ENCODE data around the gene SIL1.

Gene SIL1

GRCh38 chr5:139212906-139213305 lies 14.7 kb upstream of the SIL1 start:
- TF ChIP-seq CTCF (conservative IDR thresholded peaks at IDR 0.05) = no peak
- H3K27ac ChIP-seq = no peak overlapping the region

- H3K27ac ChIP-seq = no peak overlapping the region
- TF ChIP-seq CTCF (conservative IDR thresholded peaks at IDR 0.05) = no peak
These were observed 14.3 kb upstream of the SIL1 start for GRCh38 chr5:139212486-139212885.

GRCh38 chr5:139210585-139210984 lies 12.4 kb upstream of the SIL1 start:
- no peak for TF ChIP-seq CTCF (conservative IDR thresholded peaks at IDR 0.05)
- no peak overlapping the region for H3K27ac ChIP-seq

- H3K27ac ChIP-seq = no peak overlapping the region
- TF ChIP-seq CTCF (conservative IDR thresholded peaks at IDR 0.05) = no peak
These were observed 9.3 kb upstream of the SIL1 start for GRCh38 chr5:139207297-139208000.

GRCh38 chr5:139205586-139205985 lies 7.4 kb upstream of the SIL1 start:
- H3K27ac ChIP-seq = no peak overlapping the region
- no peak for TF ChIP-seq CTCF (conservative IDR thresholded peaks at IDR 0.05)

- no peak for TF ChIP-seq CTCF (conservative IDR thresholded peaks at IDR 0.05)
- H3K27ac ChIP-seq = no peak overlapping the region
These were observed 7.0 kb upstream of the SIL1 start for GRCh38 chr5:139205124-139205523.

- no peak for TF ChIP-seq CTCF (conservative IDR thresholded peaks at IDR 0.05)
- no peak overlapping the region for H3K27ac ChIP-seq
These were observed 6.0 kb upstream of the SIL1 start for GRCh38 chr5:139204196-139204595.

Measured in VCaP (cell line).